Neural progenitor cell (in vitro differentiated cells): ENCODE results near the gene TNS3.

Experiments
- CTCF ChIP-seq: fragments of 200-600 bp; sonication (generic); IDR thresholded peaks from 2 replicates; pipeline ENCODE4 v1.5.1; 2017; ENCODE audit warnings: antibody characterized with exemption, mild to moderate bottlenecking
- EZH2 ChIP-seq: fragments of 200-600 bp; sonication (generic); IDR thresholded peaks from 2 replicates; pipeline ENCODE4 v1.6.1; 2017; ENCODE audit warnings: antibody characterized with exemption, mild to moderate bottlenecking, moderate library complexity
- EZH2phosphoT487 ChIP-seq: fragments of 200-600 bp; sonication (generic); IDR thresholded peaks from 2 replicates; pipeline ENCODE4 v1.6.1; 2017; ENCODE audit warnings: antibody characterized with exemption

GRCh38 chr7:47264021-47264651 is 317.8 kb downstream of the TNS3 start:
- no peak for TF ChIP-seq EZH2
- TF ChIP-seq CTCF: no peak
- TF ChIP-seq EZH2phosphoT487: no peak
